ENCODE results near the gene PARD3B. TPM values are rescaled to one million over a fixed set of nuclear protein-coding genes. Genes with fewer than 3 reads are reported as not detected.

The PARD3B gene
- total RNA-seq, 1 donor from 2014 or later = 1.6 TPM

- no peak for FAIRE-seq
- no peak for TF ChIP-seq CTCF (IDR thresholded peaks at IDR 0.05; ENCODE audit: insufficient read depth, low read length, severe bottlenecking)
- no peaks in the 10 kb centered on the region for H3K36me3 ChIP-seq (ENCODE audit: control insufficient read depth, insufficient read depth, low read length)
These were observed 402.9 kb downstream of the PARD3B start for GRCh38 chr2:204948024-204948763.

GRCh38 chr2:204948822-204949221 is 403.5 kb downstream of the PARD3B start:
- TF ChIP-seq CTCF (IDR thresholded peaks at IDR 0.05; ENCODE audit: insufficient read depth, low read length, severe bottlenecking) = no peak
- no peak overlapping the region for H3K4me3 ChIP-seq (ENCODE audit: low read depth, low read length)
- no peak for FAIRE-seq
- H3K36me3 ChIP-seq (ENCODE audit: control insufficient read depth, insufficient read depth, low read length) = no peaks in the 10 kb centered on the region
- H3K27me3 ChIP-seq (ENCODE audit: control insufficient read depth, insufficient read depth, low read length) = no peaks in the 10 kb centered on the region
- DNase-seq (ENCODE audit: low read depth) = no peak

More at GRCh38 chr2:204948024-204948763, 402.9 kb downstream of the PARD3B start:
- DNase-seq (ENCODE audit: low read depth) = no peak
- Histone ChIP-seq H3K27me3 (ENCODE audit: control insufficient read depth, insufficient read depth, low read length) (no peaks in the 10 kb centered on the region), H3K4me3 (ENCODE audit: low read depth, low read length) (no peak overlapping the region)

GRCh38 chr2:204950695-204951346 is 405.5 kb downstream of the PARD3B start:
- no peak for FAIRE-seq
- DNase-seq (ENCODE audit: low read depth) = peak; percentile 26
- TF ChIP-seq CTCF (IDR thresholded peaks at IDR 0.05; ENCODE audit: insufficient read depth, low read length, severe bottlenecking) = no peak
- Histone ChIP-seq H3K36me3 (ENCODE audit: control insufficient read depth, insufficient read depth, low read length) (no peaks in the 10 kb centered on the region), H3K4me3 (ENCODE audit: low read depth, low read length) (no peak overlapping the region), H3K27me3 (ENCODE audit: control insufficient read depth, insufficient read depth, low read length) (no peaks in the 10 kb centered on the region)

- no peaks in the 10 kb centered on the region for H3K27me3 ChIP-seq (ENCODE audit: control insufficient read depth, insufficient read depth, low read length)
- FAIRE-seq (no peak), DNase-seq (ENCODE audit: low read depth) (no peak)
These were observed 413.1 kb downstream of the PARD3B start for GRCh38 chr2:204958371-204958770.

GRCh38 chr2:204964414-204964813 is 419.1 kb downstream of the PARD3B start:
- H3K4me3 ChIP-seq (ENCODE audit: low read depth, low read length) = no peak overlapping the region
- H3K36me3 ChIP-seq (ENCODE audit: control insufficient read depth, insufficient read depth, low read length) = no peaks in the 10 kb centered on the region
- FAIRE-seq (no peak), DNase-seq (ENCODE audit: low read depth) (no peak)
- TF ChIP-seq CTCF (IDR thresholded peaks at IDR 0.05; ENCODE audit: insufficient read depth, low read length, severe bottlenecking) = no peak
- H3K27me3 ChIP-seq (ENCODE audit: control insufficient read depth, insufficient read depth, low read length) = no peaks in the 10 kb centered on the region

More at GRCh38 chr2:204958371-204958770, 413.1 kb downstream of the PARD3B start:
- Histone ChIP-seq H3K36me3 (ENCODE audit: control insufficient read depth, insufficient read depth, low read length) (no peaks in the 10 kb centered on the region), H3K4me3 (ENCODE audit: low read depth, low read length) (no peak overlapping the region)
- TF ChIP-seq CTCF (IDR thresholded peaks at IDR 0.05; ENCODE audit: insufficient read depth, low read length, severe bottlenecking) = no peak

All from bronchial epithelial cell (primary cell).